Loucy (cell line): ENCODE data around the gene RNU7-1.

Experiments used
- CTCF ChIP-seq: fragments of 200-600 bp; sonication (generic); conservative IDR thresholded peaks from 2 replicates; pipeline ENCODE4 v1.5.1; 2014; ENCODE audit warnings: mild to moderate bottlenecking, antibody characterized with exemption, low read length
- EZH2phosphoT487 ChIP-seq: fragments of 200-600 bp; IDR thresholded peaks from 2 replicates; pipeline ENCODE4 v1.6.1; 2018; ENCODE audit warnings: antibody characterized with exemption, mild to moderate bottlenecking, moderate library complexity, borderline replicate concordance

- TF ChIP-seq CTCF (peak; percentile 60), EZH2phosphoT487 (no peak)
These were observed 18.2 kb downstream of the RNU7-1 start for GRCh38 chr12:6961695-6962284.
